ENCODE measurements around the gene NAMPT.

Gene NAMPT

DNA sequence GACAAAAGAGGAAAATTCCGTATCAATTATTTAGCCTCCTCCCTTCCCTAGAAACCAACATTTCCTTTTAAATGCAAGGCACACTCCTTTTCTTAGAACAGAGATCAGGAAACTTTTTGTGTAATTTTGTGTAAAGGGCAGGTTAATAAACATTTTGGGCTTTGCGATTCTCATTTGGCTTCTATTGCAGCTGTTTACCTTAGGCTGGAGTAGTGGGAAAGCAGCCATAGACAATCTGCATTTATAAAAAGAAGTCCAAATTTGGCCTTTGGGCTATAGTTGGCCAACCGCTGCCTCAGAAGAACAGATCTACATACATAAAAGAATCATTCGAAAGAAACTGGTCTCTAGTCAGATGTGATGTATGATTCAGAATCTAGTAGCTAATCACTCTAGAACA, 35.3 kb downstream of the NAMPT start:
- H3K4me3 ChIP-seq (replicated peaks; ENCODE audit: low read depth, low read length) = no peak overlapping the region
- TF ChIP-seq CTCF (IDR thresholded peaks at IDR 0.05; ENCODE audit: low read depth, low read length, missing control alignments) = no peak
- no peak for DNase-seq (ENCODE audit: extremely low read depth, low read depth)

GRCh38 chr7:106248600-106248999, 36.2 kb downstream of the NAMPT start:
- no peak overlapping the region for H3K4me3 ChIP-seq (replicated peaks; ENCODE audit: low read depth, low read length)
- TF ChIP-seq CTCF (IDR thresholded peaks at IDR 0.05; ENCODE audit: low read depth, low read length, missing control alignments) = no peak
- no peak for DNase-seq (ENCODE audit: extremely low read depth, low read depth)

DNA sequence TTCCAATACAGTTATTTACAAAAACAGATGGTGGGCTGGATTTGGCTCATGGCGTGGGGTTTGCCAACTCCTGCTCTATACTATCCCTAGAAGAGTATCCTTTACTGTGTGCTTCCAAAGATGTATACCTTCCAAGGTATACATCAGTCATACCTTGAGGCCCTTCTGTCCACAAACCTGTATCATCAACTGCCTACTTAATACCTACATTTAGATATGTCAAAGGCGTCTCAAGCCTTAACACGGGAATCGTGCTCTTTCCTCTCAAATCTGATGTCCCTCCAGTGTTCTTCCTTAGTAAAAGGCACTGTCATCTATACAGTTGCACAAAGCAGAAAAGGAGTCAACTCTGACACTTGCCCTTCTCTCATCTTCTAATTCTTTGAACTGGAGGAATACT, 36.9 kb downstream of the NAMPT start:
- DNase-seq (ENCODE audit: extremely low read depth, low read depth) = no peak
- no peak for TF ChIP-seq CTCF (IDR thresholded peaks at IDR 0.05; ENCODE audit: low read depth, low read length, missing control alignments)
- H3K4me3 ChIP-seq (replicated peaks; ENCODE audit: low read depth, low read length) = no peak overlapping the region

DNA sequence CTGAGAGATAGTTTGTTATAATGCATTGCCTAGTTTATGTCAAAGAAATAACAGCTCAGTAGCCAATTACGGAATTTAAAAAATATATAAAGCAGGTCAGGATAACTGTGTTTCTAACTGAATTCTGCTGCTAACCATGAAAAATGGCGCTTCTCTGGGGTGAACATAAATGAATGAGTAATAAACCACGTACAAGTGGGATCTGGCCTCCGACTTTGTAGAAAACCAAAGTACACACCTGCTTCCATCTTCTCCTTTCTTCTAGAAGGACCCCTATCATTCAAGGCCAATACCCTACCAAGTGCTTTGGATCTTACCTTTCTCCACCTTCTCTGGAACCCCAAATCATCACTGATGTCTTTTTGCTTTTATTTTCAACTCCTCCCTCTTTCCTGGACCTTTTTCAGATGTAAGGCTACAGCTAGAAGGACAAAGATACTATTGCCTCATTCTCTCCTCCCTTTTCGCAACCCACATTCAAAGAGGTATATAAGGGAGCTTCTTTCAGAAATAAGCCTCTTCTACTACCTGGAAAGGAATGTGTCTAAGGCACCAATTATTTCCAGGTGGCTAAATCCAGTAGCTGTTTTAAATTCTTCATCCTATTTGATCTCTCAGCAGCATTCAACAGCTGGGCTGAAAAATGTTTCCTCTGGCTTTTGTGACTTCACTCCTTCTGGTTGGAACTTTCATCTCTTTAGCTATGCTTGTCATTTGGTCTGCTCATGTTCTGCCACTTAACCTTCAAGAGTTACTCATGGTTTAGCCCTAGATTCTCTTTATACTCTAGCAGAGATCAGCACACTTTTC, 37.7 kb downstream of the NAMPT start:
- DNase-seq (ENCODE audit: extremely low read depth, low read depth) = no peak
- H3K4me3 ChIP-seq (replicated peaks; ENCODE audit: low read depth, low read length) = no peak overlapping the region
- TF ChIP-seq CTCF (IDR thresholded peaks at IDR 0.05; ENCODE audit: low read depth, low read length, missing control alignments) = no peak

- TF ChIP-seq CTCF (IDR thresholded peaks at IDR 0.05; ENCODE audit: low read depth, low read length, missing control alignments) = no peak
- no peak for DNase-seq (ENCODE audit: extremely low read depth, low read depth)
- no peak overlapping the region for H3K4me3 ChIP-seq (replicated peaks; ENCODE audit: low read depth, low read length)
Observed at GRCh38 chr7:106243893-106244292, 40.9 kb downstream of the NAMPT start.

GRCh38 chr7:106239406-106239805, 45.4 kb downstream of the NAMPT start:
- DNase-seq (ENCODE audit: extremely low read depth, low read depth) = no peak
- no peak overlapping the region for H3K4me3 ChIP-seq (replicated peaks; ENCODE audit: low read depth, low read length)
- TF ChIP-seq CTCF (IDR thresholded peaks at IDR 0.05; ENCODE audit: low read depth, low read length, missing control alignments) = no peak

- no peak for DNase-seq (ENCODE audit: extremely low read depth, low read depth)
- TF ChIP-seq CTCF (IDR thresholded peaks at IDR 0.05; ENCODE audit: low read depth, low read length, missing control alignments) = no peak
- H3K4me3 ChIP-seq (replicated peaks; ENCODE audit: low read depth, low read length) = no peak overlapping the region
Observed at GRCh38 chr7:106238830-106239229, 46.0 kb downstream of the NAMPT start.
